ENCODE data around the gene DLK2.

Gene DLK2

DNA sequence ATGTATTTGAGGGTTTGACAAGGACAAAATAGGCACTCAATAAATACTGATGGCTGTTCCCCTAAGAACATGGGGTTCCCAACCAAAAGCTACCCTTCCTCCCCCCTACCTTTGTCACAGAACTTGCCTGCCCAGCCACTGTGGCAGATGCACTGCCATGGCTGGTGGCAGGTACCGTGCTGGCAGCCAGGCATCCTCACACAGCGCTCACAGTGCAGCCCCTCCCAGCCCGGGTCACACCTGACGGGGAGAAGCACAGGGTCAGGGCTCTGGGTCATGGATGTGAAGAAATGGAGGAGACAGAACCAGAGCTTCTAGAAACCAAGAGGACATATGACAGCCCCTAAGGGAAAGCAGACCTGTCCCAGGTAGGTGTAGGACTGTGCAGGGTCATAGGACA lies 2.5 kb downstream of the DLK2 start:
- no peak for DNase-seq (ENCODE audit: low read depth)

DNA sequence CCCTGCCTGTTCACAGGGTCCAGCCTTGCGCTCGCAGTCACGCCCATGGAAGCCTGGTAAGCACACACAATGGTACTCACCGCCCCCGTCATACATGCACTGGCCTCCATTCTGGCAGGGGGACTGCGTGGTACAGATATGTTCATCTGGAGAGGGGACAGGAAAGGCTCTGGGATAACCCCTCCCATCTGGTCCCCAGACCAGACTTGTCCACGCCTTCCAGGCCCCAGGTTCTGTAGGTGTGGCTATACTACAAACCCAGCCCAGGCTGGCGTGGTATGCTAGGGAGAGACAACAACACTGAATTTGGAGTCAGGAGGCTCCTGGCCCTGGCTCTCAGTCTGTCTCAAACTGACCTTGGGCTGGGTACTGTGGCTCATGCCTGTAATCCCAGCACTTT lies 3.4 kb downstream of the DLK2 start:
- no peak for DNase-seq (ENCODE audit: low read depth)

DNA sequence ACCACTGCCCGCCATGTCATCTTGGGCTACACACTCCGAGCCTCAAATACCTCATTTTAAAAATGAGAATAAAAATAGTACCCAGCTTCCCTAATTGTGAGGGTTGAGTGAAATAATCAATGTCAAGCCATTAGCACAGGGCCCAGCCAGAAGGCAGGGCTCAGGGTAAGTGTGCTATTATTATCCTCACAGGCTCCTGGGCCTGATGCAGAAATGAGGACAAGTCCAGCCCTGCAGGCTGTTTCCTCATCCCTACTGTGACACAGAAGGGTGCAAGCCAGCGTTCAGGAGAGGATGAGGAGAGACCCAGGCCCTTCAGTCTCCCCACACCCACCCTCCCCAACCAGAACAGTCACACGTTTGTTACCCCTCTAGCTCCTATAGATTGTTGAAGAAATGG lies 4.0 kb downstream of the DLK2 start:
- DNase-seq (ENCODE audit: low read depth) = no peak

DNA sequence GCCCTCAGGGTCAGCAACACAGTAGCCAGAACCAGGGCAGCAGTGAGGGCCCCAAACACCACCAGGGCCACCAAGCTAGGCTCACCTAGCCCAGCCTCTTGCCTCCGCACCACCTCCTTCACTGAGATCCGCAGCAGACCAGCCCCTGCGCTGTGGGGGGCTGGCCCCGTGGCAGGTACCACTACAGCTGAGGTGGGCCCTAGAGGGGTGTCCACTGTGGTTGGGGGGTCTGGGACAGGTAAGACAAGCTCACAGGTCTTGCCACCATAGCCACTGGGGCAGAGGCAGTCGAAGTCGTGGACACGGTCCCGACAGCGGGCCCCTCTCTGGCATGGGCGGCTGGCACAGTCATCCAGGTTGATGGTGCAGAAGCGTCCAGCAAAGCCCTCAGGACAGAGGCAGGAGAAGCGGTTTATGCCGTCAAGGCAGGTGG lies 4.6 kb downstream of the DLK2 start:
- no peak for DNase-seq (ENCODE audit: low read depth)

DNA sequence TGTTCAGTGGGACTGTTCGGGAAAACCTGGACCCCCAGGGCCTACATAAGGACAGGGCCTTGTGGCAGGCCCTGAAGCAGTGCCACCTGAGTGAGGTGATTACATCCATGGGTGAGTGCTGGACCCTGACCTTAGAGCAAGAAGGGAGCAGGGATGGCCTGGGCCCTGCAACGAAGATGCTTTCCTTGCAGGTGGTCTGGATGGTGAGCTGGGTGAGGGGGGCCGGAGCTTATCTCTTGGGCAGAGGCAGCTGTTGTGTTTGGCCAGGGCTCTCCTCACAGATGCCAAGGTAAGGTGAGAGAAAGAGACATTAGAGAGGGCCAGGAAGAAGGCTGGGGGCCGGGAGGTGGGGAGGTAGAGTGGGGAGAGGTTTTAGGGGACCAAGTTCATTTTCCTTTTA lies 6.4 kb downstream of the DLK2 start:
- no peak for DNase-seq (ENCODE audit: low read depth)

GRCh38 chr6:43447604-43448003 lies 7.7 kb downstream of the DLK2 start:
- DNase-seq (ENCODE audit: low read depth) = no peak

DNA sequence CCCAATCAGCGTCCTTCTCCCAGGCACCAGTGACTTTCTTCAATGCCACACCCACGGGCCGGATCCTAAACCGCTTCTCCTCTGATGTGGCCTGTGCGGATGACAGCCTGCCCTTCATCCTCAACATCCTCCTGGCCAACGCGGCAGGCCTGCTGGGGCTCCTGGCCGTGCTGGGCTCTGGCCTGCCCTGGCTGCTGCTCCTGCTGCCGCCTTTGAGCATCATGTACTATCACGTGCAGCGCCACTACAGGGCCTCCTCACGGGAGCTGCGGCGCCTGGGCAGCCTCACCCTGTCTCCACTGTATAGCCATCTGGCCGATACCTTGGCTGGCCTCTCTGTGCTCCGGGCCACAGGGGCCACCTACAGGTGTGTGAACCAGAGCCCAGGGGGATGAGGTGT lies 9.8 kb downstream of the DLK2 start:
- no peak for DNase-seq (ENCODE audit: low read depth)

GRCh38 chr6:43444582-43444981 lies 10.8 kb downstream of the DLK2 start:
- DNase-seq (ENCODE audit: low read depth) = no peak

DNA sequence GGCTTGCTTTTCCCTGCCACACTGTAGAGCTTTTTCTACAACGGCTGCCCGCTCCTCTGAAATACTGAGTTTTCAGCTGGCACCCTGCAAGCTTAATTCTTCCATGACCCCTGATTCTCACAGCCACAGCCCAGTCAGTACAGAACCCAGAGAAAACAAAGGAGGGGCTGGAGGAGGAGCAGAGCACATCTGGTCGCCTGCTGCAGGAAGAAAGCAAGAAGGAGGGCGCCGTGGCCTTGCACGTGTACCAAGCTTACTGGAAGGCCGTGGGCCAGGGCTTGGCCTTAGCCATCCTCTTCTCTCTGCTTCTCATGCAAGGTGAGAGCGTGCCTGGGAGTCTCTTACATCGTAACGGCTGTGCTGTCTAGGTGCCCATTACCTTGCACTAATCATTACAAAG lies 11.3 kb downstream of the DLK2 start:
- no peak for DNase-seq (ENCODE audit: low read depth)

DNA sequence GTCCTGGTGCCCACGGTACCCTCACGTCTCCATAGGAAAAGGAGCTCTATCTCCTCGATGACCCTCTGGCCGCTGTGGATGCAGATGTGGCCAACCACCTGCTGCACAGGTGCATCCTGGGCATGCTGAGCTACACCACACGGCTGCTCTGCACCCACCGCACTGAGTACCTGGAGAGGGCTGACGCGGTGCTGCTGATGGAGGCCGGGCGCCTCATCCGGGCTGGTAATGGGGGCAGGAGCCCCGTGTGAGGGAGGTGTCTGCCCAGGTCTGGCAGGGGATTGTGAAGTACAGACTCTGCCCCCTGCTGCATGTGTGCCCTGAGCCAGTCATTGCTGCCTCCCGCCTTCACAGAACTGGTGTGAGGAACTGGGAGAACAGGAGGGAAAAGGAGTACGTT lies 12.4 kb downstream of the DLK2 start:
- no peak for DNase-seq (ENCODE audit: low read depth)

GRCh38 chr6:43437700-43438099 lies 17.6 kb downstream of the DLK2 start:
- no peak for DNase-seq (ENCODE audit: low read depth)

GRCh38 chr6:43436577-43437282 lies 18.6 kb downstream of the DLK2 start:
- DNase-seq (ENCODE audit: low read depth) = peak; percentile 86

DNA sequence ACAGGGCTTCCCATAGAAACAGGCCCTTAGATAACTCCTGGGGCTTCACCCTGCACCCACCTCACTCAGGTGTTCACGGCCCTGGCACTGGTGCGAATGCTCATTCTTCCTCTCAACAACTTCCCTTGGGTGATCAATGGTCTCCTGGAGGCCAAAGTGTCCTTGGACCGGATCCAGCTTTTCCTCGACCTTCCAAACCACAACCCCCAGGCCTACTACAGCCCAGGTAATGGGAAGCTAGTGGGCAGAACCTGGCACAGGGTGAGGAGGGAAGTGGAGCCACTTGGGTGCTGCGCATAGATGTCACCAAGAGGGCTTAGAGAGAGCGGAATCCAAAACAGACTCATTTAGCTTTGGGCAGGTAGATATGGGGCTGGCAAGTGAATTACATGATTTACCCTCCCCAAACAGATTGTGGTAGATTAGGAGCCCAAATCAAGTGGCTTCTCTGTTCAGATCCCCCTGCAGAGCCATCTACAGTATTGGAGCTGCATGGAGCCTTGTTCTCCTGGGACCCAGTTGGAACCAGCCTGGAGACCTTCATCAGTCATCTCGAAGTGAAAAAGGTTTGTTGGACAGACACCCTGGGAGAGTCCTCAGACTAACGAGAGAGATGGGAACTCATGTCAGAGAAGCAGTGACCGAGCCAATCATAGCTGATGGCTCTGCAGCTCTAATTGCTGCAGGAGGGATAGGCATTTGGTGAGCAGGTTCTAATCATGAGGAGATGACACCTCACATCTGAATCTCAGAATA lies 19.5 kb downstream of the DLK2 start:
- no peak for DNase-seq (ENCODE audit: low read depth)

DNA sequence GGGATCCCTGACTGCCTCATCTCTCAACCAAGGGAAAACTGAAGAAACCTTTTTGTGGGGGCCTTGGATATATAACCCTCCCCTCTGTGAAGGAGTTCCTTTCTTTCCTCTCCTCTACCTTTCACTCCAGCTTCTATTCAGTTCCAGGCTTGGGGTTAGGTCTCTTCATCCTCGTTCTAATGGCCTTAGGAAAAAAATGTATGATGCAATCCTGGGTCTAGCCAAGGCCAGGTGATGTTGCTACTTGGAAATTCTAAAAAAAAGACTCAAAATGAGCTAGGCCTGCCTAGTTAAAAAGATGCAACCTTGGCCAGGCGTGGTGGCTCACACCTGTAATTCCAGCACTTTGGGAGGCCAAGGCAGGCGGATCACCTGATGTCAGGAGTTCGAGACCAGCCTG lies 20.4 kb downstream of the DLK2 start:
- no peak for DNase-seq (ENCODE audit: low read depth)

GRCh38 chr6:43434001-43434840 lies 21.1 kb downstream of the DLK2 start:
- DNase-seq (ENCODE audit: low read depth) = no peak

- no peak for DNase-seq (ENCODE audit: low read depth)
These were observed 22.2 kb downstream of the DLK2 start for GRCh38 chr6:43433148-43433547.

DNA sequence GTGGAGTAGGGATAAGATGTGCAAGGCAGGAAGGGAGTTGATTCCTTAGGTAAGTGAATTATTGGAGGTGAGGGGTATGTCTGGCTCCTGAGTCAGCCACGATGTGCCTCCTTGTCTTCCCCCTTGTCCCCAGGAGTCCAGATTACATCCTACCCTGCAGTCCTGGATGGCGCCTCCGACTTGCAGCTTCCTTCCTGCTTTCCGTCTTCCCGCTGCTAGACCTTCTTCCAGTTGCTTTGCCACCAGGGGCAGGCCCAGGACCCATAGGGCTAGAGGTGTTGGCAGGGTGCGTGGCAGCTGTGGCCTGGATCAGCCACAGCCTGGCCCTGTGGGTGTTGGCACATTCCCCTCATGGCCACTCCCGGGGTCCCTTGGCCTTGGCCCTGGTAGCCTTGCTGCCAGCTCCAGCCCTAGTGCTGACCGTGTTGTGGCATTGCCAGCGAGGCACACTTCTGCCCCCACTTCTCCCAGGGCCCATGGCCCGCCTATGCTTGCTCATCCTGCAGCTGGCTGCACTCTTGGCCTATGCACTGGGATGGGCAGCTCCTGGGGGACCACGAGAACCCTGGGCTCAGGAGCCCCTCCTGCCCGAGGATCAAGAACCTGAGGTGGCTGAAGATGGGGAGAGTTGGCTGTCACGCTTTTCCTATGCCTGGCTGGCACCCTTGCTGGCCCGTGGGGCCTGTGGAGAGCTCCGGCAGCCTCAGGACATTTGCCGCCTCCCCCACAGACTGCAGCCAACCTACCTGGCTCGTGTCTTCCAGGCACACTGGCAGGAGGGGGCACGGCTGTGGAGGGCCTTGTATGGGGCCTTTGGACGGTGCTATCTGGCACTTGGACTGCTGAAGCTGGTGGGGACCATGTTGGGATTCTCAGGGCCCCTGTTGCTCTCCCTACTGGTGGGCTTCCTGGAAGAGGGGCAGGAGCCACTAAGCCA lies 23.1 kb downstream of the DLK2 start:
- DNase-seq (ENCODE audit: low read depth) = no peak

DNA sequence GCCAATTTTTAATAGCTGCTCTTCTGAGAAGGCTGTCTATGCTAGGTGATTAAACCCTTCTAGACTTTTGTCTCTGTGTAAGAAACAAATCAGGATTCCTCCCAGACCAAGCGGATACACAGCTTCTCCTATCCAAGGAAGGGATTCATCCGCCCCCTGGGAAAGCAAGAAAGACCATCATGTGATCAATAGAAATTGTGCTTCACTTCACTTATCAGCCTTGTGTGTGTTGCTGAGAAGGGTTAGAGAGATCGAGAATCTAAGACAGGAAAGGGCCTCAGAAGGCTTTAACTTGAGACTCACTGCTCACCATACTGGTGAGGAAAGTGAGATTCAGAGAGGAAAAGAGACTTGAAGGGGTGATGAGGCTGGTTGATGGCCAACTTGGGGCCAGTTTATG lies 26.5 kb downstream of the DLK2 start:
- DNase-seq (ENCODE audit: low read depth) = no peak

DNA sequence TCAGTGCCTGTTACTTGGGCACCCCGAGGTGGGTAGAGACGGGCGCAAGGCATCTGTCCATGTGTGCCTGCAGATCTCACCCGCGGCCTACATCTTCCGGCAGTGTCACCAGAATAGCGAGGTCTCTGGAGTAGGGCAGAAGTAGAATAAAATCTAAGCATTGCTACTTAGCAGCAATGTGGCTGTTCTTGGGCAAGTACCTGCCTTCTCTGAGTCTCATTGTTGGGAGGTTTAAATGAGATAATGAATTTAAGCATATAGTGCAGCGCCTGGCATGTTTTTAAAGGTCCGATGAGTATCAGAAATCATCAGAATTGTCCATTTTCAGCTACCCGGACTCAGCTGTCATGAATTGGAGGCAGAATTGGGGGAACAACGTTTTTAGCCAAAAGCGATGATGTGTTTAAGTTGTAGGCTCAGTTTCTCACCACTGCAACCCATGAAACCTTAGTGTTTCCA lies 27.2 kb downstream of the DLK2 start:
- DNase-seq (ENCODE audit: low read depth) = no peak

DNA sequence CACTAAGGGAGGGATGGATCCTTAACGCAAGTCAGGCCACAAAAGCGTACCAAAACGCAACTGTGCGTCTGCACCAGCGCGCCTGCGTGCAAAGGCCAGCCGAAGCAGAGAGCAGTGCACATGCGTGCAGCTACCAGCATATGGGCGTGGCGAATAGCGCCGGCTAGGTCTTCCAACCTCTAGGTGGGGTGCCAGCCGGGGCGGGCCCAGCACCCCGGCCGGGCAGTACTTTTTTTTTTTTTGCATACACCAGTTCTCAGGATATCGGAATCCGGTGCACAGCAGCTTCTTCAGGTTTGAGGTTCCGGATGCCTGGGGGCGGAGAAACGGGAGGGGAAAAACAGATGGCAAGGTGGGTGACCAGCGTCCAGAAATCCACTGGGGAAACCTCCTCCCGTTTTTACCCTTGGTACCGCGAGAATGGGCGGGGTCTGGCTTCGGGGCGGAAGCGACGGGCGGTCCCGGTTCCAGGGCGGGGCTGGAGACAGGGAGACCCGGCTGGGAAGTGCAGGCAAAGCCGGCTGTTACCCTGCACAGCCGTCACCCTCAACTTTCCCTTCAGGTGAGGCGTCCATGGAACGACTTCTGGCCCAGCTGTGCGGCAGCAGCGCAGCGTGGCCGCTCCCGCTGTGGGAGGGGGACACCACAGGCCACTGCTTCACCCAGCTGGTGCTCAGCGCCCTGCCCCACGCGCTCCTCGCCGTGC lies 27.8 kb downstream of the DLK2 start, which contains the start of gene ABCC10:
Gene ABCC10 (plus strand): TSS at position 136 of the 706 bp plus-strand sequence. CDS start 438 bp downstream, at position 574.
- DNase-seq (ENCODE audit: low read depth) = peak; percentile 97

DNA sequence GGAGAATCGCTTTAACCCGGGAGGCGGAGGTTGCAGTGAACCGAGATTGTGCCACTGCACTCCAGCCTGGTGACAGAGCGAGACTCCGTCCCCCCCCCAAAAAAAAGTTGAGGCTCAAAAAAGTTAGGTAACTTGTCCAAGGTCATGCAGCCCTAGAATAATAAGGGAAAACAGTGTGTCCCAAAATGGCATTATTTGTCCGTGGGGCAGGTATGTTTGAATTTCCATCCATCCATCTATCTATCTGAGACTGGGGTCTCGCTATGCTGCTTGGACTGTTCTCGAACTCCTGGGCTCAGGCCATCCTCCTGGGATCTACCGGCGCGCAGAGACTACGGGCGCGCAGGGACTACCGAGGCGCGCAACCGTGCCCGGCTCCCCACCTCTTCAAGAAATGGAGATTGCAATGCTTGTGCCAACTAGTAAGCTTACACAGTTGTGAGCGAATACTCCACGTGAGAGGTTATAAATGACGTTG lies 28.4 kb downstream of the DLK2 start:
- DNase-seq (ENCODE audit: low read depth) = no peak
